ENCODE data around the gene SERPINB1.

DNA sequence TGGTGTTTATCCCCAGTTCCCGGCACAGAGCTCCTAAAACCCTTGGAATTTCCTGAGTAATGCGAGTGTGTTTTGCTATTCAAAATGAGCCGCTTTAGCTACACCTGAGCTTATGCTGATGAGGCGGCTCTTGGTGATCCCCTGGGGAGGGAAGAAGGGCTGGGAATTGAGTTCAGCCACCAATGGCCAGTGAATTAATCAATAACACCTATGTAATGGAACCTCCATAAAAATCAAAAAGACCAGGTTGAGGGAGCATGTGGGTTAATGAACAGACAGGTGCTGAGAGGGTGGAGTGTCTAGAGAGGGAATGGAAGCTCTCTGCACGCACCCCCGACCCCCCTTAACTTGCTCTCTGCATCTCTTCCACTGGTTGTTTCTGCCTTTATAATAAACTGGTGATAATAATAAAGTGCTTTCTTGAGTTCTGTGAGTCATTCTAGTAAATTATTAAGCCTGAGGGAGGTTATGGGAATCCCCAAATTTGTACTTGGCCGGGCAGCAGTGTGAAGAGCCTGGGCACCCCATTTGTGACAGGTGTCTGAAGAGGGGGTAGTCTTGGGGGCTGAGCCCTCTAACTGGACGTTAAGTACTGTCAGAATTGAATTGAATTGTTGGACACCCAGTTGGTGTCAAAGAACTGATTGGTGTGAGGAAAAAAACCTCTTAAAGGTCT, 24.6 kb upstream of the SERPINB1 start:
- no peak for TF ChIP-seq EZH2 (IDR thresholded peaks at IDR 0.05)
- TF ChIP-seq, protein P1, sequence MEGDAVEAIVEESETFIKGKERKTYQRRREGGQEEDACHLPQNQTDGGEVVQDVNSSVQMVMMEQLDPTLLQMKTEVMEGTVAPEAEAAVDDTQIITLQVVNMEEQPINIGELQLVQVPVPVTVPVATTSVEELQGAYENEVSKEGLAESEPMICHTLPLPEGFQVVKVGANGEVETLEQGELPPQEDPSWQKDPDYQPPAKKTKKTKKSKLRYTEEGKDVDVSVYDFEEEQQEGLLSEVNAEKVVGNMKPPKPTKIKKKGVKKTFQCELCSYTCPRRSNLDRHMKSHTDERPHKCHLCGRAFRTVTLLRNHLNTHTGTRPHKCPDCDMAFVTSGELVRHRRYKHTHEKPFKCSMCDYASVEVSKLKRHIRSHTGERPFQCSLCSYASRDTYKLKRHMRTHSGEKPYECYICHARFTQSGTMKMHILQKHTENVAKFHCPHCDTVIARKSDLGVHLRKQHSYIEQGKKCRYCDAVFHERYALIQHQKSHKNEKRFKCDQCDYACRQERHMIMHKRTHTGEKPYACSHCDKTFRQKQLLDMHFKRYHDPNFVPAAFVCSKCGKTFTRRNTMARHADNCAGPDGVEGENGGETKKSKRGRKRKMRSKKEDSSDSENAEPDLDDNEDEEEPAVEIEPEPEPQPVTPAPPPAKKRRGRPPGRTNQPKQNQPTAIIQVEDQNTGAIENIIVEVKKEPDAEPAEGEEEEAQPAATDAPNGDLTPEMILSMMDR (IDR thresholded peaks at IDR 0.05) = no peak
- no peak for TF ChIP-seq EZH2phosphoT487 (IDR thresholded peaks at IDR 0.05)

All from neural progenitor cell (in vitro differentiated cells).